VCaP (cell line): ENCODE measurements around the gene PIEZO1.

ENCODE experiments used
- H3K27ac ChIP-seq: fragments of 450-650 bp; 2 replicates; pipeline ENCODE4 v1.5.1; 2017
- CTCF ChIP-seq: fragments of 450-650 bp; conservative IDR thresholded peaks from 2 replicates; pipeline ENCODE4 v1.5.1; 2017; ENCODE audit warnings: mild to moderate bottlenecking, moderate library complexity

The PIEZO1 gene

GRCh38 chr16:88688013-88688778, 96.8 kb downstream of the PIEZO1 start:
- no peak for TF ChIP-seq CTCF
- peak overlapping the region; percentile 37 for H3K27ac ChIP-seq

- no peak for TF ChIP-seq CTCF
- H3K27ac ChIP-seq, result peak overlapping the region; percentile 37
Measured at GRCh38 chr16:88687676-88688012, 97.4 kb downstream of the PIEZO1 start.

DNA sequence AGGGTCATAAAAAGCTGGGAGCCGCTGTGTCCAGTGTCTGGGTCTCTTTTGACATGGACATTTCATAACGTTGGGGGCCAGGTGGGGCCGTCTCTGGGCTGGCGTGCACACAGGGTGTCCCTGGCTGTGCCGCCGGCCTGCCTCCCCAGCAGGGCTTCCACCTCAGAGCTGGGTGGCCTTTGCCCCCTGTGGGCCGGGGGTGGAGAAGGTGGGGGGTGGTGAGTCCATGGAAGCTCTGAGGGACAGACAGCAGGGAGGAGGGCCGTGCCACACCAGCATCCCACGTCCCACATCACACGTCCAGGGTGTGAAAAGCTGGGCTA, 97.8 kb downstream of the PIEZO1 start:
- no peak for TF ChIP-seq CTCF
- H3K27ac ChIP-seq, result no peak overlapping the region

DNA sequence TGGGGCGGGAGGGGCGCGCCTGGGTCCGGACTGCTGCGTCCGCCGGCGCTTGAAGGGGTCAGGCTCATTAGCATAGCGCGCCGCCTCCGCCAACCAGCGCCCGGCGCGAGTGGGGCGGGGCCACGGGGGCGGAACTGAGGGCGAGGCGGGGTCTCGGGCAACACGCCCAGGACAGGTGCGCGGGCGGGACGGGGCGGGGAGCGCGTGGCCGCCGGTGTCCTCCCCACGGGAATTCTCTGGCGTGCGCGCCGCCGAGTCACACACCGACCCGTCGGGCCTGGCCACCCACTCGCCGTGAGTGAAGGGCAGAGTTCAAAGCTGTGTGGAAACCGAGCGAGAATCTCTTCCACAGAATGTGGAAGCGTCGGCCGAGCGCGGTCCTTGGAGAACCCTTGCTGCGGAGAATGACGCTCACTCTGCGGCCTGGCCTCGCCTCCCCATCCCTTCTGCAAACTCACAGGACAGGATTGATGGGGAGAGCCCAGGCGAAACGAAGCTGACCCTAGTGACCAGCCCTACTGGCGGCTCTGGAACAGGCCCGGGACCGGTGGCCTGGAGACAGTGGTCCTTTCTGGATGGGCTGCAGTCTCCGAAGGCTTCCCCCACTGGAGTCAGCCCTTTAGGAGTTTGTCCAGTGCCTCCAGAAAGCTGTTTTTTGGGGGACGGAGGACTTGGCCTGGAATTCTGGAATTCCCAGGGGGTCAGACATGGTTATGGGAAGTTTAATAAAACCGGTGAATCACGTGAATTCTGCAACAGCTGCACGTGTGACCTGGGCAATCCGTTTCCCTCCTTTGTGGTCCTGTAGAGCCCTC, 98.4 kb downstream of the PIEZO1 start, which contains the start of gene SNAI3:
TSS of gene SNAI3 (minus strand) at position 69 of the 815 bp plus-strand sequence. CDS start 101 bp downstream, outside the sequence.
- no peak within 1 kb of the TSS; the same call in 1 of the 2 replicates for H3K27ac ChIP-seq
- no peak for TF ChIP-seq CTCF

GRCh38 chr16:88686062-88686438, 99.0 kb downstream of the PIEZO1 start:
- no peak for TF ChIP-seq CTCF
- no peak overlapping the region; the same call in 1 of the 2 replicates for H3K27ac ChIP-seq

- no peak overlapping the region for H3K27ac ChIP-seq
- TF ChIP-seq CTCF, result no peak; the same call in 1 of the 2 replicates
Measured at GRCh38 chr16:88685156-88686061, 99.6 kb downstream of the PIEZO1 start.
